Stimulated activated CD4-positive, alpha-beta T cell treated with anti-CD3 and anti-CD28 coated beads, Interleukin-2, amount 100 ng/mL, for 24 hours (primary cell): Measurements from ENCODE around the gene C12orf56.
A peak's percentile ranks its signal among the peaks of the same experiment; 100 is the strongest.
"Not testable (repeated sequence)": the region's sequence is repeated elsewhere in the genome, so short reads cannot be mapped to it uniquely, and the experiment has no call there.

Experiments used
- DNase-seq, 2 donors: peaks; one replicate each; pipeline ENCODE4 v3.0.0-alpha.2; 2020

The C12orf56 gene

DNA sequence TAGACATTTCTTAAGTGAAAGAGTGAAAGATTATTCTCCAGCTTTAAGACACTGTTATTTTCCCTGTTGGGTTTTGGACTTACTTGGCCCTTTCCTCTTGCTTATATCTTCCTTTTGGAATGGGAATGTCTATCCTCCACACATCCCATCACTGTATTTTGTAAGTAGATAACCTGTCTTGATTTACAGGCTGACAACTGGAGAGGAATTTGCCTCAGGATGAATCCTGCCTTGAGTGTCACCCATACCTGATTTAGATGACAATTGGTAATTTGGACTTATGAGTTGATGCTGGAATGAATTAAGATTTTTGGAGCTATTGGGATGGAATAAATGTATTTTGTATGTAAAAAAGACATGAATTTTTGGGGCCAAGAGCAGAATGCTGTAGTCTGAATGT, 94.3 kb downstream of the C12orf56 start:
- no peak for DNase-seq

DNA sequence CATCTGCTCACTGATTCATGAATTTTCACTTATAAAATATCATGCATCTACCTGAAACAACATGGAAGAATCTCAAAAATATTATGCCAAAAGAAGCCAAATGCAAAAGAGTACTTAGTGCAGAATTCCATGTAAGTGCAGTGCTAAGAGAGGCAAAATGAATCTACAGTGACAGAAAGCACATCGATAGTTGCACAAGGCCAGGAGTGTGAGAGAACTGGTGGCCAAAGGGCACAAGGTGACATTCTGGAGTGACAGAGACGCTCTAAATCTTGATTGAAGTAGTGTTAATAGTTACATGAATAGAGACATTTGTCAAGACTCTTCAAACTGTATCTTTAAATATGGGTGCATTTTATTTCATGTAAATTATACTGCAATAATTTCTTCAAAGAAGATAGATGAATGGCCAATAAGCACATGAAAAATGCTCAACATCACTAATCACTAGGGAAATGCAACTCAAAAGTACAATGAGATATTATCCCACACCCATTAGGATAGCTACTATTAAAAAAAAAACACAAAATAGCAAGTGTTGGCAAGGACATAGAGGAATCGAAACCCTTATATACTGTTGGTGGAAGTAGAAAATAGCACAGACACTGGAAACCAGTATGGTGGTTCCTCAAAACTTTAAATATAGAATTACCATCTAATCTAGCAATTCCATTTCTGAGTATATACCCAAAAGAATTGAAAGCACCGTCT, 96.7 kb downstream of the C12orf56 start:
- no peak for DNase-seq

DNA sequence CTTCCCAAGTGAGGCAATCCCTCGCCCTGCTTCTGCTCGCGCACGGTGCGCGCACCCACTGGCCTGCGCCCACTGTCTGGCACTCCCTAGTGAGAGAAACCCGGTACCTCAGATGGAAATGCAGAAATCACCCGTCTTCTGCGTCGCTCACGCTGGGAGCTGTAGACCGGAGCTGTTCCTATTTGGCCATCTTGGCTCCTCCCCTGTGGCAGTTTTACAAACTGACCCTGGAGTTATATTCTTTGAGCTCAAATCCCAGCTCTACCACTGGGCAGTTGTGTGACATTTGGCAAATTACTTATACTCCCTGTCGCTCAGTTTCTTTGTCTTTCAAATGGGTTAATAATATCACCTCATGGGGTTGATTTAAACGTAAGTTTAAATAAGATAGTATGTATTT, 97.4 kb downstream of the C12orf56 start:
- not testable (repeated sequence) for DNase-seq

DNA sequence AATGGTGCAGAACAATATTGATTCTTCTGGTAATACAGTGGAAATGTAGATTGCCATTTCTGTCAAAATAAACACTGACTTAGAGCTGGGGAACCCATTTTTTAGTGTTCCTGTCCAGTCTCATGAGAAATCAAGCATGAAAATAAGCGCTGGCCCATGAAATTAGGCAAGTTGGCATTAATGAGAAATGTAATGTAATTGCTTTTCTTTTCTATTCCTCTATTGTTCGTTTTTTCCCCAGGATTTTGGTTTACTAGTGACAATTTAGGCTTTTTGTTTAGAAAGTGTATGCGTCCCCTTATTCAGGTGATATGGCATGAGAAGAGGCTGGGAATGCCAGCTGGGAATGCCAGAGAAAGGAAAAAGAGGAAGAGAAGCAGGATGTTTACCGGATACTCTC, 104.0 kb downstream of the C12orf56 start:
- no peak for DNase-seq

DNA sequence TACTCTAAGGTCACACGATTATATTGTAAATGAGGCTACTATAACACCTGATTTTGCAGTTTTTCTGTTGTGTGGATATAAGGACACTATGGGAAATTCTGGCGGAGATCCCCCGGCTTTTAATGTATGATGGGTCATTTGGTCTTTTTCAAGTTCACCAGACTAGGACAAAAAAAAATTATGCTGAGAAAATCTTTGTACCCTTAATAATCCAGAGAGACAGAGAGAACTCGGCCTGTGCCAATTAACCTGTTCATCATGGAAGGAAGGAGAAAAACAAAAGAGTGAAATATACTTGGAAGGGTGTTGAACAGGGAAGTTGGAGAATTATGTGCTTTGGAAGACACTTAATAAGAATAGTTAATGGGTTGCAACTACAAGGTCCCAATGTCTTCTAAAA, 106.3 kb downstream of the C12orf56 start:
- no peak for DNase-seq

DNA sequence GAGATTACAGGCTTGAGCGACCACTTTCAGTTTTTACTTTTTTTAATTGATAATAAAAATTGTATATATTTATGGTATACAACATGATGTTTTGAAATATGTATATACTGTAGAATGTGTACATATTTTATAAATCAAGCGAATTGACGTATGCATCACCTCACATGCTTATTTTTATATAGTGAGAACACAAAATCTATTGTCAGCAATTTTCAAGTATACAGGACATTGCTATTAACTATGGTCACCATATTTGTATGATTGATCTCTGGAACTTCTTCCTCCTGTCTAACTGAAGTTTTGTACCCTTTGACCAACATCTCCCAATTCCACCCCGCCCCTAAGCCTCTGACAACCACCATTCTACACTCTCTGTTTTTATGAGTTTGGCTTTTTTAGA, 112.1 kb downstream of the C12orf56 start:
- DNase-seq: no peak

DNA sequence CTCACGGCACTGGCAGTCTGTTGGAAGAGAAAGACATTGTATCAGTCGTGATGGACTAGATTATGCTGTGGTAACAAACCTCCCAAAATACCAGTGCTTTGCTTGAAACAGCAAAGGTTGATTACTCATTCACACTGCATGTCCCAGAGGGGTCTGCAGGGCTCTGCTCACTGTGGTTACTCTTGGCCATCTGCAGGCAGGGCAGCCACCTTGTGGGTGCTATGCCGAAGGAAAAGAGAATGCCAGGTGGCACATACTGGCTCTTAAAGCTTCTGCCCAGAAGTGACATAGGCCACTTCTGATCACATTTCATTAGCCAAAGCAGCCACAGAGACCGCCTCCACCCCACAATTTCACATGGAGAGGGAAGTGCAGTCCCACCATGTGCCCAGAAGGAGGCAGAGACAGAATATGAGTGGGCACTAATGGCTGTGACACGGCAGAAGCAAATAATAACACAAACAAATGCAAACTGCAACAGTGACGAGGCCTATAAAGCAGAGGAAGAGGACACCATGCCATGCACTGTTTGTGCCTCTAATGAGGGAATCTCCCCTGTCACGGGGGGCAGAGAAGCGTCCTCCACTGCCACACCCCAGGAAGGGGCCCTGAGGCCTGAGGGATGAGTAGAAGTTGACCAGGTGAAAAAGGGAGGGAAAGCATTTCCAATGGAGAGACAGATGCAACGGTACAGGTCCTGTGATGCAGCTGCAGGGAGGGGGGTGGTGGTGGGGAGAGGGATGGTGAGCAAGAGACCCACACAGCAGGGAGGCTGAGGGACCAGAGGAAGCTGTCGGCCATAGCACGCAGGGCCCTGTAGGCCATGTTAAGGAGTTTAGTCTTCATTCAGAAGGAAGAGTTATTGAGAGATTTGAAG, 116.8 kb downstream of the C12orf56 start:
- peak in 1 of 2 donors; percentile 14 for DNase-seq

DNA sequence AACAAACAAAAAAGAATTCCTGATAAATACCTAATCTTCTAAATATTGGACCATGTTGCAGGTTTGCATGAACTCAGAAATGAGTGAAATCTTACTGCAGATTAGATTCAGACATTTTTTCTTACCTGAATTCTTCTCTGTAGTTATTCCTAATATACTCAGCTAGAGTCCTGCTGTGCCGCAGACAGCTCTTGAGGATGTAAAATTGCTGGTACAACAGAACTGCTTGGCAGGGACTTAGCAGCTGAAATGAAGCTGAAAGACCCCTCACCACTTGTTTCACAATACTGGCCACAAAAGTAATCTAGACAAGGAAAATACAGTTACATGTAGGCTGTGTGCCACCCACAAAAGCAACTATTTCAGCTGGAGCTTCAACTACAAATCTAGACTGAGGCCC, 120.1 kb downstream of the C12orf56 start:
- DNase-seq: no peak

DNA sequence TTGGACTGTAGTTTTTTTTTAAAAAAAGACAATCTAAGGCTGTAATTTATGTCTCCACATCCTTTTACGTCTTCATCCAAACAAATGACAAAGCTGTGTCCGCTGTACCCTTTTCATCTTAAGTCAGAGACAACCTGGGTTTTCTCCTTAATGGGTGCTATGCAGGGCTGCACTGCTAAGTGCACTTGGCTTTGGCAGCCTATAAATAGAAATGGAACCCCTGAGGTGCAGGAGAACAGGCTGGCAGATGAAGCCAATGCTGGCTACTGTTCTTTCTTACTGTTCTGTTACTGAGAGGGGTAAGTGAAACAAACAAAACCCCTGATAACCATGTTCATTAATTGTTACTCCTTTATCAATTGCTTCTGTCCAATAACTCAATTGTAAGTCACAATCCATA, 121.4 kb downstream of the C12orf56 start:
- no peak for DNase-seq

DNA sequence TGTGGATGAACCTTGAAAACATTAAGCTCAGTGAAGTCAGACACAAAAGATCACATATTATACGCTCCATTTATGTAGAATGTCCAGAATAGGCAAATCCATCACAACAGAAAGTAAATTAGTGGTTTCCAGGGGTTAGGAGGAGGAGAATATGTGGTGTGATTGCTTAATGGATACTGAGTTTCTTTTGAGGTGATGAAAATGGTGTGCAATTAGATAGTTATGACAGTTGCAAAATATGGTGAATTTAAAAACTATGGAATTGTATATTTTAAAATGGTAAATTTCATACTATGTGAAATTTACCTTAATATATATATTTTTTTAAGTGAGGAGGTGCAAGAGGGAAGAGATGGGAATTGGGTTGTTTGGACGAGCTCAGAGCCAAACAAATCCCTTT, 122.1 kb downstream of the C12orf56 start:
- DNase-seq: no peak

DNA sequence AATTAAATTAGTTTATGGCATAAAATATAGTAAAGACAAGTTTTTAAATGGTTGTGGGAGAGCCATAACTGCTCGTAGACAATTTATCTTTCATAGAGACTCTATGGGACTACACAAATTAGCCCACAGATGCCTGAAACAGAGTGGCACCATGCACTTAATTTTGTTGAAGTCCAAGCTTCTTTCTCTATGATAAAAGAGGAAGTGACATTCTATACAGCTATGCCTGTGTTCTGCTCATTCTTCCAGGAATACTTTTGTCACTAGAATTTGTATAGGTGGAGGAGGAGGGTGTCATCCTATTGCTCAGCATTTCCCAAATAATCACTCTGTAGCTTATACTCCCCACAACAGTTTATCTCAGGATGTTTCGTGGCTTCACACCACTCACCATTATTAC, 124.7 kb downstream of the C12orf56 start:
- DNase-seq: no peak

DNA sequence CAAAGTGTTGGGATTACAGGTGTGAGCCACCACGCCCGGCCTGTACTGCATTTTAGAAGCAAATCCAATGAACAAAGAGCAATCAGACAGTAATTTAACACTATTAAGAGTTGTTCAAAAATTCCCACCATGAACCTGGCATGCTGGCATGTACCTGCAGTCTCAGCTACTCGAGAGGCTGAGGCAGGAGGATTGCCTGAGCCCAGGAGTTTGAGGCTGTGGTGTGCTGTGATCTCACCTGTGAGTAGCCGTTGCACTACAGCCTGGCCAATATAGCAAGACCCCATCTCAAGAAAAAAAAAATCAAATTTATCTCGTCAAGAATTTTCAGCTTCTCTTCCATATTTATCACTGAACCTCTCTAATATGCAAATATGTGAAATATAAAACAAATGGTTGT, 128.7 kb downstream of the C12orf56 start:
- no peak for DNase-seq

DNA sequence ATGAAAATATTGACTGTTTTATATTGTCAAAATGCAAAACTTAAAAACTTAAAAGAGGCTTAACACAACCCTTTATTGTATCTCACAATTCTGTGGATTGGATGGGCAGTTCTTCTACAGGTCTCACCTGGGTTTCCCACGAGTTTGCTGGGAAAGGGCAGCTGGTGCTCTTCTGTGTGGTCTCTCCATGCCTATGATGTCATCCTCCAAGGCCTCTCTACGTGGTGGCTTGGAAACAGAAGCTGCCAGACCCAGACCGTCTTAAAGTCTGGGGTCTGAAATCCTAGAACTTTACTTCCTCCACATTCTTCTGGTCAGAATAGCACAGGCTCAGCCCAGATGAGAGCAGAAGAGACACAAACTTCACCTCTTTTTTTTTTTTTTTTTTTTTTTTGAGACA, 132.0 kb downstream of the C12orf56 start:
- DNase-seq: no peak

DNA sequence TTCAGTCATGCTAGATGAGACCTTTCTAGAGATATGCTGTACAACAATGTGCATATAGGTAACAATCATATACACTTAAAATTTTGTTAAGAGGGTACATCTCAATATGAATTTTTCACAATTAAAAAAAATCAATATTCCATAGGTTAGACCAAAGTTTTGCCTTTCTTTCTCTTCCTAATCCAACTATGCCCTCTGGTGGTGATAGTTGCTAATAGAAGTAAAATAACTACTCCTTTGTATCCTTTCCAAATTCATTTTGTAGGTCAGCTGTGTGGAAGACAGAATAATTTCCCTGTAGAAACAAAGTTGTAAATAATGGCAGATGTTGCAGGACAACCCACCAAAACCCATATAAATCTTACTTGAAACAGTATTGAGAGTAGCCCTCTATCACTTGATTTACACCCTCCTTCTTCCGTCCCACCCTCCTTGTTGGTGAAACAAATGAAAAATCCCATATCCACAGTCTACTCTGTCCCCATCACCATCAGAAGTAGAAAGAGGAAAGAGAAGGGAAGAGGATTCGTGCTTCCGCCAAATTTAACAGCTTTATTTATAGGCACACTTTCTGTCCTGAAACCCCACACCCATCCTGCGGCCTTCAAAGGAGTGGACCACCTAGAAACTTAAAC, 134.3 kb downstream of the C12orf56 start:
- no peak for DNase-seq

DNA sequence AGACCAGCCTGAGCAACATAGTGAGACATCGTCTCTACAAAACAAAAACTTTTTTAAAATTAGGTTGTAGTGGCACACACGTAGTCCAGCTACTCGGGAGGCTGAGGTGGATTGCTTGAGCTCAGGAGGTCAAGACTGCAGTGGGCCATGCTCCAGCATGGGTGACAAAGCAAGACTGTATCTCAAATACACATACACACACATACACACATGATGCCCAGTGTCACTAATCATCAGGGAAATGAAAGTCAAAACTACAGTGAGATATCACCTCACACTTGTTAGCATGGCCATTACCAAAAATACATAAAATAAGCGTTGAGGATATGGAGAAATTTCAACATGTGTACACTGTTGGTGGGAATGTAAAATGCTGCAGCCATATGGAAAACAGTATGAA, 135.3 kb downstream of the C12orf56 start:
- no peak for DNase-seq

DNA sequence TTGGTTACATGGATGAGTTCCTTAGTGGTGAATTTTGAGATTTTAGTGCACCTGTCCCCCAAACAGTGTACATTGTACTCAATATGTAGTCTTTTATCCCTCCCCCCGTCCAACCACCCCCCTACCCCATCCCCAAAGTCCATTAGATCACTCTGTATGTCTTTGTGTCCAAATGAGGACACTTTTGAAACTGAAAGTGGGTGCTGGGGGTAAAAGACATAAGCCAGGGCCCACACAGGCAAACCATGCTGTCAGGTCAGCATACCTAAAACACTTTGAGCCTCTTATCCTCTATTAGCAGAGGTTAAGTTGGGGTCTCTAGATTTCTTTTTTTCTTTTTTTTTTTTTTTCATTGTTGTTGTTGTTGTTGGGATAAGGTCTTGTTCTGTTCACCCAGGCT, 137.2 kb downstream of the C12orf56 start:
- no peak for DNase-seq

DNA sequence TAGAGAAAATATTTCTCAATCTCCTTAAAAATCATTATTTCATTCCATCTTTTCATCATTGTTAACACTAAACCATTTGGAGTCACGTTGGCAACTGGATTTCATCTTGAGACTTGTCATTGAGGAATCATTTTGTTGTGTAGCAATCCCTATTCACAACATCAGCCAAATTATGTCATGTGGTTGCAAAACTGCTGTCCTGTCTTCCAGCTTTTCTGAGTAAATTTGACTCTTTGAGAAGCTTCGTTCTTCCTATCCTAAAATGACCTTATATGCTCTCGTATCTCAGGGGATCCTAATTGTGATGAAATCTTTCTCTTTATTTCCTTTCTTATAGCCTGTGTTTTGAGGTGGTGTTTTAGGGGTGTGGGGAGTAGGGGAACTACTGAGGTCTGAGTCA, 137.9 kb downstream of the C12orf56 start:
- DNase-seq: no peak

DNA sequence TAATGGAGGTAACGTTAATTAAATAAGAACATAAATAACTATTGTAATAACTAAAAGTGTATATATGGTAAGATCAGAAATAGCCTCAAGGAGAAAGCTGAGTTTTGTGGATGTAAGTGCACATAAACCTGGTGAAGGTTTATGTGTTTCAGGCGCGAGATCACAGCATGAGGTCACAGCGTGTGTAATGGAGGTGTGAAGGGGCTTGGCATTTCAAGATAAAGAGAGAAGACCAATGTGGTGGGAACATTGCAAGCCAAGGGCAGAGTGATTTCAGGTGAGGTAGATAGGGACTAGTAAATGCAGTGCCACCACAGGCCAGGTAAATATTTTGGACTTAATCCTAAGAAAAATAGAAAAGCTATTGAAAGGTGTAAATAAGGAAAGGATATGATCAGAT, 146.7 kb downstream of the C12orf56 start:
- DNase-seq: no peak

DNA sequence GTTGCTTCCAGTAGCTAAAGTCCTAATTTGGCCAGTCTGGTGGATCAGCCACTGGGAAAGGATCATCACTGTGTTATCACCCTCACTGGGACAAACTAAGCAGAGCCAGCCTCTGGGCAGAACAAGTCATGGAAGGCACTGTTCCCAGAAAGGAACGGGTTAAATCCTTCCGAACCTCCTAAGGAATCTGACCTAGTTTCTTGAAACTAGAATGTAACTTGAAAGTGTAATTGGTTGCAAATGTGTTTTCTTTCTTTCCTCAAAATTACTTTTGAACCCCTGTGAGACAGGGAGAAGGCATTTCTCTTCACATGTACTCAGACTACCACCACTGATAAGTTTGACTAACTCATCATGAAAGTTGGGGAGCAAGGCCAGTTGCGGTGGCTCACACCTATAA, 149.8 kb downstream of the C12orf56 start:
- no peak for DNase-seq

DNA sequence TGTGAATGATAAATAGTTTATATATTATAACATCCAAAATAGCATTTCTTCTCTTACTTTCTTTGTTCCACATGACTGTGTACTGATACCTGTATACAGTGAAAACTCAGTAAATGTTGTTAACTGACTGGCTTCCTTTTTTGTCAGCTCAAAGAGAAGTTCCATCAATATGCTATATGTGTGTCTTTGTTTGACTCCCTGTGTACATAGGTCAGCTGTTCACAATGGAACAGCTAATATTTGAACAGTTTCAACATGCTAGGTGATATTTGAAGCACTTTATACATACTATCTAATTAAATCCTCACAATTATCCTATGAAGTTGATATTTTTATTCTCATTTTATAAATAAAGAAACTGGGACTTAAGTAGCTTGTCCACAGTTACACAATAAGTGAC, 153.2 kb downstream of the C12orf56 start:
- DNase-seq: no peak

DNA sequence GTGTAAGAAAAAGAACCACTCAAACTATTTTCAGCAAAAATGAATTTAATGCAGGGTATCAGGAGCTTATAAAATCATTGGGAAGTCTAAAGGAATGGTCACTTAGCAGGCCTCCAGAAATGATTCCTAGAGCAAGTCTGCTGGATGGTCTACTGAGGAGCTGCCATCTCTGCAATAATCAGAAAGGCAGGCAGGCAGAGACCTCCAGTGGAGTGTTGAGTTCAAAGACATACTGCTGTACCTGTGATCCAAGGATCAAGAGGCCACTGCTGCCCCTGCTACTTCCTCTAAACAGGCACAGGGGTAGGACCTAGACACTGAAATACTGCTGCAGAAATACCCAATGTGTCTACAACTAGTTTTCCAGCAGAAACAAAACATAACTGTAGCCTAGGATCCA, 154.0 kb downstream of the C12orf56 start:
- DNase-seq: no peak

DNA sequence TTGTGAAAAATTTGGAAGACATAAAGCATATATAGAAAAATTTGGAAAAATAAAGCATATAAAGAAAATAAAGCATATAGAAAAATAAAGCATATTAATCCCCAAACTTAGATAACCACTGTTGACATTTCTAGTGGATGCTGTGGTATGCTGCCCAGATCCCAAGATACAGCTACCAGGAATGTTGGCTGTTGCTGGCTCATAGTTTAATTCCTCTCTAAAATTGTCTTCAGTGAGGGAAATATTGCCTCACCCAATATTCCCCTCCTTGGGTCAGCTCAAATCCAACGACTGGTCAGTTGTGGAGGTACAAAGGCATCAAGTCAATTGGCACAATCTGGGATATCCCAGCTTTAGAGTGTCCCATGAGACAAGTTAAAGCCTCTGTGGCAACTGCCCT, 158.4 kb downstream of the C12orf56 start:
- DNase-seq: no peak

DNA sequence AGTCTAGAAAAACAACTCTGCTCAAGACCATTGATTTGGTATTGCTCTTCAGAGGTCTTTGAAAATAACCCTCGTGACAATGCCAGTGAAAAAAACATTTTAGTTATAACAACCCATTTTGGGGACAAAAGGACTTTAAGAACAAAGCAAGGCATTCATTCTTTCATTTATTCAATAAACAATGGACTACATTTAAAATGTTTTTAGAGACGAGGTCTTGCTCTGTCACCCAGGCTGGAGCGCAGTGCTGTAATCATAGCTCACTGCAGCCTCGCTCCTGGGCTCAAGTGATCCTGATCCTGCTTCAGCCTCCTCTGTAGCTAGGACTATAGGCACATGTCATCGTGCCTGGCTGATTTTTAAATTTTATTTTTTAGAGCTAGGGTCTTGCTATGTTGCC, 160.8 kb downstream of the C12orf56 start:
- DNase-seq: no peak

DNA sequence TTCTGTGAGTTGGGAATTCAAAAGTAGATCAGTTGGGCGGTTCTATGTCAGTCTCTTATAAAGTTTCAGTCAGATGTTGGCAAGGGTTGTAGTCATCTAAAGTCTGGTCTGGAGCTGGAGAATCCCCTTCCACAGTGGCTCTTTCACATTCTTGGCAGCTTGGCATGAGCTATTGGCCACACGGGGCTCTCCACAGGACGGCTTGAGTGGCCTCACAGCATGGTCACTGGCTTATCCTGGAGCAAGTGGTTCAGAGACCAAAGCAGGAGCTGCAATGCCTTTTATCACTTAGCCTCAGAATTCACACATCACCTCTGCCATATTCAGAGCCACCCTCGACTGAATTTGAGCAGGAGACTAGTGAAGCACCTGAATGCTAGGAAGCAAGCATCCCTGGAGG, 161.3 kb downstream of the C12orf56 start:
- DNase-seq: no peak
